Hepatocyte (in vitro differentiated cells): Measurements from ENCODE around the gene PIEZO1. TPM values are rescaled to one million over a fixed set of nuclear protein-coding genes. Genes with fewer than 3 reads are reported as not detected.

ENCODE experiments used
- DNase-seq: peaks from one replicate; pipeline ENCODE4 v3.0.0-alpha.2; 2016; ENCODE audit warnings: low spot score
- H2AFZ ChIP-seq: fragments of 200-600 bp; sonication (generic); 2 replicates; pipeline ENCODE4 v1.6.0; 2016; ENCODE audit warnings: antibody characterized with exemption, mild to moderate bottlenecking
- H3K27ac ChIP-seq: fragments of 200-600 bp; sonication (generic); 2 replicates; pipeline ENCODE4 v1.5.1; 2016; ENCODE audit warnings: mild to moderate bottlenecking
- H3K27me3 ChIP-seq: fragments of 200-600 bp; sonication (generic); 2 replicates; pipeline ENCODE4 v1.6.1; 2016
- H3K36me3 ChIP-seq: fragments of 200-600 bp; sonication (generic); replicated peaks from 2 replicates; pipeline ENCODE4 v1.5.1; 2016; ENCODE audit warnings: low read depth; ENCODE audit not compliant: insufficient read depth
- H3K4me1 ChIP-seq: fragments of 200-600 bp; sonication (generic); 2 replicates; pipeline ENCODE4 v1.5.1; 2016; ENCODE audit warnings: mild to moderate bottlenecking, moderate library complexity; ENCODE audit not compliant: insufficient read depth
- H3K4me2 ChIP-seq: fragments of 200-600 bp; sonication (generic); 2 replicates; pipeline ENCODE4 v1.6.0; 2016
- H3K4me3 ChIP-seq: fragments of 200-600 bp; sonication (generic); 2 replicates; pipeline ENCODE4 v1.5.1; 2016; ENCODE audit warnings: mild to moderate bottlenecking
- H3K79me2 ChIP-seq: fragments of 200-600 bp; sonication (generic); 2 replicates; pipeline ENCODE4 v1.6.0; 2017; ENCODE audit warnings: mild to moderate bottlenecking
- H3K9me2 ChIP-seq: fragments of 200-600 bp; sonication (generic); replicated peaks from 2 replicates; pipeline ENCODE4 v1.6.0; 2017; ENCODE audit warnings: mild to moderate bottlenecking; ENCODE audit not compliant: insufficient read depth
- H3K9me3 ChIP-seq: fragments of 200-600 bp; sonication (generic); 2 replicates; pipeline ENCODE4 v1.5.1; 2016; ENCODE audit warnings: low read depth, mild to moderate bottlenecking
- H4K20me1 ChIP-seq: fragments of 200-600 bp; sonication (generic); 2 replicates; pipeline ENCODE4 v1.6.0; 2016; ENCODE audit warnings: mild to moderate bottlenecking; ENCODE audit not compliant: insufficient read depth, poor library complexity, severe bottlenecking
- CTCF ChIP-seq: fragments of 200-600 bp; sonication (generic); IDR thresholded peaks from 2 replicates; pipeline ENCODE4 v1.5.1; 2016; ENCODE audit warnings: antibody characterized with exemption, mild to moderate bottlenecking; ENCODE audit not compliant: poor library complexity
- EZH2 ChIP-seq: fragments of 200-600 bp; sonication (generic); IDR thresholded peaks from 2 replicates; pipeline ENCODE4 v1.6.1; 2016; ENCODE audit warnings: antibody characterized with exemption, mild to moderate bottlenecking, borderline replicate concordance
- EZH2phosphoT487 ChIP-seq: fragments of 200-600 bp; sonication (generic); IDR thresholded peaks from one replicate; pipeline ENCODE4 v1.6.1; 2018; ENCODE audit warnings: antibody characterized with exemption, mild to moderate bottlenecking, low read depth, moderate library complexity; ENCODE audit not compliant: unreplicated experiment, severe bottlenecking
- WGBS: methylation state at CpG from one replicate; pipeline ENCODE4 v1.1.6; 2016; ENCODE audit warnings: low lambda C conversion rate; ENCODE audit errors: missing lambda C conversion rate; 5-methylcytosine and 5-hydroxymethylcytosine counted together
- polyA plus RNA-seq: library from polyadenylated mRNA; unstranded; fragments of >200 nt; fragmentation: Nextera tagmentation; extraction: Ambion mirVana; gene quantifications from 2 replicates; pipeline ENCODE4 v1.2.1, GENCODE V29; 2016
- total RNA-seq: library from RNA; depleted of rRNA; stranded (reverse); fragments of >200 nt; gene quantifications from 2 replicates; pipeline ENCODE4 v1.2.3, GENCODE V29; 2014

PIEZO1 gene
- total and polyA plus RNA-seq, 2 experiments from 2014 or later, result 70.6 to 77.0 TPM

GRCh38 chr16:88680554-88681083, 104.4 kb downstream of the PIEZO1 start:
- H3K4me1 ChIP-seq, result no peaks in the 10 kb centered on the region
- TF ChIP-seq CTCF (no peak), EZH2 (no peak), EZH2phosphoT487 (no peak)
- 81% methylated on average over 5 of the region's 5 CpGs for WGBS

GRCh38 chr16:88678224-88678979, 106.6 kb downstream of the PIEZO1 start:
- no peaks in the 10 kb centered on the region for H3K9me3 ChIP-seq
- H3K27ac ChIP-seq, result no peak overlapping the region
- no peak overlapping the region for H3K4me2 ChIP-seq
- no peaks in the 10 kb centered on the region for H3K9me2 ChIP-seq
- no peaks in the 10 kb centered on the region for H3K36me3 ChIP-seq
- TF ChIP-seq EZH2 (no peak), EZH2phosphoT487 (no peak), CTCF (no peak)
- no peaks in the 10 kb centered on the region for H3K79me2 ChIP-seq
- no peak overlapping the region for H2AFZ ChIP-seq
- H3K4me3 ChIP-seq, result no peak overlapping the region
- WGBS, result 81% methylated on average over 28 of the region's 32 CpGs
- no peak for DNase-seq
- H3K27me3 ChIP-seq, result no peaks in the 10 kb centered on the region
- H3K4me1 ChIP-seq, result no peaks in the 10 kb centered on the region
- H4K20me1 ChIP-seq, result no peaks in the 10 kb centered on the region

More at GRCh38 chr16:88680554-88681083, 104.4 kb downstream of the PIEZO1 start:
- Histone ChIP-seq H3K27ac (no peak overlapping the region), H3K79me2 (no peaks in the 10 kb centered on the region), H2AFZ (no peak overlapping the region), H3K4me3 (no peak overlapping the region), H4K20me1 (no peaks in the 10 kb centered on the region), H3K36me3 (no peaks in the 10 kb centered on the region), H3K27me3 (peaks cover 3% of the 10 kb centered on the region), H3K9me2 (no peaks in the 10 kb centered on the region), H3K4me2 (no peak overlapping the region), H3K9me3 (no peaks in the 10 kb centered on the region)
- DNase-seq, result no peak

- H3K4me2 ChIP-seq, result no peak overlapping the region
- 88% methylated on average over 13 of the region's 13 CpGs for WGBS
These were observed 107.3 kb downstream of the PIEZO1 start for GRCh38 chr16:88677721-88678120.

More at GRCh38 chr16:88677721-88678120, 107.3 kb downstream of the PIEZO1 start:
- TF ChIP-seq EZH2, result no peak
- no peak for TF ChIP-seq CTCF
- TF ChIP-seq EZH2phosphoT487, result no peak
- no peaks in the 10 kb centered on the region for H3K27me3 ChIP-seq
- H2AFZ ChIP-seq, result no peak overlapping the region
- no peak overlapping the region for H3K4me3 ChIP-seq
- no peaks in the 10 kb centered on the region for H3K79me2 ChIP-seq
- no peaks in the 10 kb centered on the region for H3K9me3 ChIP-seq
- DNase-seq, result no peak
- H3K9me2 ChIP-seq, result no peaks in the 10 kb centered on the region
- H4K20me1 ChIP-seq, result no peaks in the 10 kb centered on the region
- no peak overlapping the region for H3K27ac ChIP-seq
- no peaks in the 10 kb centered on the region for H3K4me1 ChIP-seq
- H3K36me3 ChIP-seq, result no peaks in the 10 kb centered on the region
